Coronary artery (tissue), 2 donors: ENCODE results near the gene SRSF1.

Experiments
- DNase-seq: peaks from one replicate; pipeline ENCODE4 v3.0.0-alpha.2; 2017; ENCODE audit warnings: low spot score
- H3K27ac ChIP-seq, 2 donors: fragments of 200-600 bp; sonication (generic); one replicate each; pipeline ENCODE4 v1.5.1; 2016 to 2019
- H3K4me3 ChIP-seq: fragments of 200-600 bp; sonication (generic); 2 replicates; pipeline ENCODE4 v1.5.1; 2016; ENCODE audit warnings: mild to moderate bottlenecking, moderate library complexity
- TF ChIP-seq, protein P1 (sequence below): fragments of 200-600 bp; sonication (generic); IDR thresholded peaks from one replicate; pipeline ENCODE4 v1.5.1; 2019; ENCODE audit warnings: antibody characterized with exemption

Gene SRSF1

DNA sequence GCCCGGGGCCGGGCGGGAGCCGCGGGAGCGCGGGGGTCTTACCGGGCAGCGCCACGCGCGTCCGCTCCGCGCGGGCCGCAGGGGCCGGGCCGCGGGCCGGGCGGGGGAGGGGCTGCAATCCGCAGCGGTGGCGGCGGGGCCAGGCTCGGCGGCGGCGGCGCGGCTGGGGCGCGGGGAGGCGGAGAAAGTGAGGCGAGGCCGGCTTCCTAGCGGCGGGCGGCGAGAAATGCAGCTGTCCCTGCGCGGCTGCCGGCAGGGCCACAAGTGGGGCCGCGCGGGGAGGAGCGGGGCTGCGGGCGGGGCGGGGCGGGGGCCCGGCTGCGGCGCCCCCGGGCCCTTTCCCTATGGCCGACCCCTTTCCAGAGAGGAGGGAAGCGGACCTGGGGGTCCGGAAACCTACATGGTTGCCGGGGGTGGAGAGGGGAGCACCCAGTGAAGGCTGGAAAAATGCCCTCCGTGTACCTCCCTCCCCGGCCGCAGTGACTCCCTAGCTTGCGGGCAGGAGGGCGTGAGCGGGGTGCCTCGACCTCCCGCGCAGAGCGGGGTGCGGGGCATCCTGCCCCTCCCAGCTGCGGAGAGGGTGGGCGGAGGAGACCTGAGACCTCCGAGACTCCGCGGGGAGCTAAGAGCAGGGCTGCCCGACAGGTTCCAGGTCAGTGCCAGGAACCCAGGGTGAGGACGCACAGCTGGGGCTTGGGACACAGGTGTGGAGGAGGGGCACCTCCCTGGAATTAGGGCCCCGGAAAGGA lies 51.7 kb downstream of the SRSF1 start, which contains the start of gene CUEDC1:
CUEDC1 (minus strand) TSS at position 230 of the 749 bp plus-strand sequence. CDS start 69,848 bp downstream, outside the sequence.
- peak; percentile 87 for DNase-seq
- H3K27ac ChIP-seq: peak within 1 kb of the TSS; percentile 95 to 100
- H3K4me3 ChIP-seq: peak within 1 kb of the TSS; percentile 99
- TF ChIP-seq, protein P1, sequence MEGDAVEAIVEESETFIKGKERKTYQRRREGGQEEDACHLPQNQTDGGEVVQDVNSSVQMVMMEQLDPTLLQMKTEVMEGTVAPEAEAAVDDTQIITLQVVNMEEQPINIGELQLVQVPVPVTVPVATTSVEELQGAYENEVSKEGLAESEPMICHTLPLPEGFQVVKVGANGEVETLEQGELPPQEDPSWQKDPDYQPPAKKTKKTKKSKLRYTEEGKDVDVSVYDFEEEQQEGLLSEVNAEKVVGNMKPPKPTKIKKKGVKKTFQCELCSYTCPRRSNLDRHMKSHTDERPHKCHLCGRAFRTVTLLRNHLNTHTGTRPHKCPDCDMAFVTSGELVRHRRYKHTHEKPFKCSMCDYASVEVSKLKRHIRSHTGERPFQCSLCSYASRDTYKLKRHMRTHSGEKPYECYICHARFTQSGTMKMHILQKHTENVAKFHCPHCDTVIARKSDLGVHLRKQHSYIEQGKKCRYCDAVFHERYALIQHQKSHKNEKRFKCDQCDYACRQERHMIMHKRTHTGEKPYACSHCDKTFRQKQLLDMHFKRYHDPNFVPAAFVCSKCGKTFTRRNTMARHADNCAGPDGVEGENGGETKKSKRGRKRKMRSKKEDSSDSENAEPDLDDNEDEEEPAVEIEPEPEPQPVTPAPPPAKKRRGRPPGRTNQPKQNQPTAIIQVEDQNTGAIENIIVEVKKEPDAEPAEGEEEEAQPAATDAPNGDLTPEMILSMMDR: peak; percentile 20

DNA sequence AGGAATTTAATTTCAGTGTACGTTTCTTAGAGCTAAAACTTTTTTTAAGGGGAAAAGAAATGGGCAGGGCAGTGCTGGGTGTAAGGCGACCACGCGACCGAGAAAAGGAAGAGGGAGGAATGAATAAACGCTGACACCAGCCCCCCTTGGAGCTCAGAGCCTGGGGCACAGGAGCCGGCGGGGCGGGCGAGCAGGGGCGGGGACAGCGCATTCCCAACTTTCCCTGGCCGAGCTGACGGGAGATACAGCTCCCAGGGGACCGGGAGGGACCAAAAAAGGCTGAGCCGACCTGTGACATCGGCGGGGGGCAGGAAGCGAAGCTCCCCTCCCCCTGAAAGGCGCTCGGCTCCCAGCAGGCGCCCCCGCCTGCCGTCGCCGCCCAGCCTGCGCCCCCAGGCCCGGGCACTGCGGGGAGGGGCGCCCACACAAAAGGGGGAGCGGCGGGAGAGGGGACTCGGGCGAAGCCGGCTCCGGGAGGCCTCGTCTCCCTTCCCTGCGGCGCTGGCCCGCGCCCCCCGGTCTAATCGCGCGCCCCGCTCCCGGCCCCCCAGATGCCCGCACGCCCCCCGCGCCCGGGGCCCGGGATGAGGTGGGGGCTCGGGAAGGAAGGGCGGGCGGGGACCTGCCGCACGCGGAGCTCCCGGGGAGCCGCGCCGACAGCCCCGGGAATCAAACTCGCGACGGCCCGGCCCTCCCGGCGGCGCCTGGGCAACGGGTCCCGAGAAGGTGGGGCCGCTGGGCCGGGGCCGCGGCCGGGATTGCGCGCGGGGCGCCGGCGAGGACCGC lies 52.5 kb downstream of the SRSF1 start:
- TF ChIP-seq, protein P1: no peak
- H3K4me3 ChIP-seq: peak overlapping the region; percentile 99
- DNase-seq: peak; percentile 91
- peak overlapping the region; percentile 95 to 100 for H3K27ac ChIP-seq

DNA sequence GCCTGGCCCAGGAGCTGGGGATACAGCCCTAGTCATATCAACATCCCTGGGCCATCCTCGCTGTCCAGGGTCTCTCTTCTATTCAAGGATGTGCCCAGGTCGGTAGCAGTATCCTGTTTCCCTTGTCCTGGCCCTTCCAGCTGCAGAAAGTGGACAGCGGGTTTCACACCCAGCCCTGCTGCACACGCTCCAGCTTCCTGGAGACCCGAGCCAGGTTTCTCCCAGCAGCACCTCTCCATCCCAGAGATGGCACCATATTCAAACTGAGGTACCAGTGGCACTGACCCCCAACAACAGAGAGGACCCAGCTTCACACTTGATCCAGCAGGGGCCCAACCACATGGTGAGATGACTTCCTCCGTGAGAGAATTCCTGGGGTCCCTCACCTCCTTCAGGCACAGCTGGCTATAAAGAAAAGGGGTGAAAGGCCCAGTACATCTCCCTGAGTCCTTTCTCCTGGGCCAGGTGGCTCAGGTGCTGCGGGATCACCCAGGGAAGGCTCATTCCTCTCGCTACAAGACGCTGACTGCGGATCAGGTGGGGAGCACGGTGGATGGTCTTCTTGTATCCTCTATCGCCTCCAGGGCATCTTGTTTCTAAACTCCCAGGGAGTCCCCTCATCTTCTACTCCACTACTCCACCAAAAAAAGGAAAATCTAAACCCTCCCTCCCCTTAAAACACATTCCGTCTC lies 53.2 kb downstream of the SRSF1 start:
- TF ChIP-seq, protein P1: no peak
- no peak for DNase-seq
- H3K4me3 ChIP-seq: peak overlapping the region; percentile 99
- H3K27ac ChIP-seq: peak overlapping the region; percentile 95 to 100
